Neural progenitor cell (in vitro differentiated cells): ENCODE results near the gene BUB1B.

ENCODE experiments used
- EZH2 ChIP-seq: fragments of 200-600 bp; sonication (generic); IDR thresholded peaks from 2 replicates; pipeline ENCODE4 v1.6.1; 2017; ENCODE audit warnings: antibody characterized with exemption, mild to moderate bottlenecking, moderate library complexity
- EZH2phosphoT487 ChIP-seq: fragments of 200-600 bp; sonication (generic); IDR thresholded peaks from 2 replicates; pipeline ENCODE4 v1.6.1; 2017; ENCODE audit warnings: antibody characterized with exemption
- TF ChIP-seq, protein P1 (sequence below): fragments of 200-600 bp; sonication (generic); IDR thresholded peaks from 2 replicates; pipeline ENCODE4 v1.5.1; 2017; ENCODE audit warnings: antibody characterized with exemption, mild to moderate bottlenecking

DNA sequence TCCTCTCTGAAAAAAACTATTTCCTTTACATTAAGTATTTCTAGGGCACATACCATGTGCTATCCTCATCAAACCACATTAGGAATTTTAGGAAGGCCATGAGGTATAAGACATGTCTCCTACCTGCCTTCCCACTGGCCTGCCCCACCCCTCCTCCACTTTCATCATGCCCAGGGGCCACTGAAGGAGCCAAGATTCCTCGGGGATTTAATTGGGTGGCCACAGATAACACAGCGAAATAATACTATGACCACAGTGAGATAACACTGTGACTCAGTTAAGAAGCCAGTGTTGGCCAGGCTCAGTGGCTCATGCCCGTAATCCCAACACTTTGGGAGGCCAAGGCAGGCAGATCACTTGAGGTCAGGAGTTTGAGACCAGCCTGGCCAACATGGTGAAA, 42.4 kb upstream of the BUB1B start:
- TF ChIP-seq, protein P1, sequence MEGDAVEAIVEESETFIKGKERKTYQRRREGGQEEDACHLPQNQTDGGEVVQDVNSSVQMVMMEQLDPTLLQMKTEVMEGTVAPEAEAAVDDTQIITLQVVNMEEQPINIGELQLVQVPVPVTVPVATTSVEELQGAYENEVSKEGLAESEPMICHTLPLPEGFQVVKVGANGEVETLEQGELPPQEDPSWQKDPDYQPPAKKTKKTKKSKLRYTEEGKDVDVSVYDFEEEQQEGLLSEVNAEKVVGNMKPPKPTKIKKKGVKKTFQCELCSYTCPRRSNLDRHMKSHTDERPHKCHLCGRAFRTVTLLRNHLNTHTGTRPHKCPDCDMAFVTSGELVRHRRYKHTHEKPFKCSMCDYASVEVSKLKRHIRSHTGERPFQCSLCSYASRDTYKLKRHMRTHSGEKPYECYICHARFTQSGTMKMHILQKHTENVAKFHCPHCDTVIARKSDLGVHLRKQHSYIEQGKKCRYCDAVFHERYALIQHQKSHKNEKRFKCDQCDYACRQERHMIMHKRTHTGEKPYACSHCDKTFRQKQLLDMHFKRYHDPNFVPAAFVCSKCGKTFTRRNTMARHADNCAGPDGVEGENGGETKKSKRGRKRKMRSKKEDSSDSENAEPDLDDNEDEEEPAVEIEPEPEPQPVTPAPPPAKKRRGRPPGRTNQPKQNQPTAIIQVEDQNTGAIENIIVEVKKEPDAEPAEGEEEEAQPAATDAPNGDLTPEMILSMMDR, result no peak
- TF ChIP-seq EZH2, result no peak
- TF ChIP-seq EZH2phosphoT487, result no peak
